H1 (cell line): ENCODE measurements around the gene DVL1.

Source experiments
- POLR2A ChIP-seq, 2 experiments: IDR thresholded peaks; 1 replicate in 1 of 2; 2 replicates in 1 of 2; pipeline ENCODE4 v1.6.1; 2011; ENCODE audit warnings: low read depth in 2 of 2, low read length in 2 of 2, mild to moderate bottlenecking in 2 of 2; ENCODE audit errors: control extremely low read depth in 1 of 2
- ZNF274 ChIP-seq: IDR thresholded peaks from 2 replicates; pipeline ENCODE4 v1.7.0; 2012; ENCODE audit warnings: low read length, borderline replicate concordance; ENCODE audit errors: extremely low read depth

- TF ChIP-seq POLR2A (IDR thresholded peaks at IDR 0.05; ENCODE audit: control extremely low read depth in 1 of 2, low read depth in 2 of 2, low read length in 2 of 2) (no peak), ZNF274 (no peak)
Measured at GRCh38 chr1:1373815-1374588, 24.8 kb upstream of the DVL1 start.
